ENCODE measurements around the gene CAMK2B.

DNA sequence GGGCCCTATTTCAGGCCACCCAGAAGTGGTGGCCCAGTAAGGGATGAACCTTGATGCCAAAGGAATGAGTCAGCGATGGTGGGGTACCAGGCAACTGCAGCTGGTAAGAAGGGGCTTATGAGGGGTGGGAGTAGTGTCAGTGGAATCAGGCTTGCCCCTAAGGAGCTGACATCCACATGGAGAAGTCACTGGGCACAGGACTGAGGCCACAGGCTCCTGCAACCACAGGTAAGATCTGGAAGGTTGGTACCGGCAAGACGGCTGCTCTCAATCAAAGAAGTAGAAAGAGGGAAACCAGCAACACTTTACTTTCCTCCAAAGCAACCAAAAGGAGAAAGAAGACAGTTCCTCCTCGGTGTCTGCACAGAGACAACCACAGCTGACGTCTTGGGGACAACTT lies 138.7 kb downstream of the CAMK2B start:
- TF ChIP-seq, protein P1, sequence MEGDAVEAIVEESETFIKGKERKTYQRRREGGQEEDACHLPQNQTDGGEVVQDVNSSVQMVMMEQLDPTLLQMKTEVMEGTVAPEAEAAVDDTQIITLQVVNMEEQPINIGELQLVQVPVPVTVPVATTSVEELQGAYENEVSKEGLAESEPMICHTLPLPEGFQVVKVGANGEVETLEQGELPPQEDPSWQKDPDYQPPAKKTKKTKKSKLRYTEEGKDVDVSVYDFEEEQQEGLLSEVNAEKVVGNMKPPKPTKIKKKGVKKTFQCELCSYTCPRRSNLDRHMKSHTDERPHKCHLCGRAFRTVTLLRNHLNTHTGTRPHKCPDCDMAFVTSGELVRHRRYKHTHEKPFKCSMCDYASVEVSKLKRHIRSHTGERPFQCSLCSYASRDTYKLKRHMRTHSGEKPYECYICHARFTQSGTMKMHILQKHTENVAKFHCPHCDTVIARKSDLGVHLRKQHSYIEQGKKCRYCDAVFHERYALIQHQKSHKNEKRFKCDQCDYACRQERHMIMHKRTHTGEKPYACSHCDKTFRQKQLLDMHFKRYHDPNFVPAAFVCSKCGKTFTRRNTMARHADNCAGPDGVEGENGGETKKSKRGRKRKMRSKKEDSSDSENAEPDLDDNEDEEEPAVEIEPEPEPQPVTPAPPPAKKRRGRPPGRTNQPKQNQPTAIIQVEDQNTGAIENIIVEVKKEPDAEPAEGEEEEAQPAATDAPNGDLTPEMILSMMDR (optimal IDR thresholded peaks at IDR 0.05 in 1 of 3, IDR thresholded peaks at IDR 0.05 in 1 of 3, conservative IDR thresholded peaks at IDR 0.05 in 1 of 3; ENCODE audit: extremely low read depth in 1 of 3, insufficient read depth in 2 of 3, low read length in 3 of 3), result no peak
- TF ChIP-seq EZH2 (IDR thresholded peaks at IDR 0.05; ENCODE audit: low read length), result no peak
